ENCODE results near the gene MTHFR.

The MTHFR gene

GRCh38 chr1:11800391-11800755 lies 5.4 kb downstream of the MTHFR start:
- TF ChIP-seq CTCF (IDR thresholded peaks at IDR 0.05; ENCODE audit: low read depth, low read length): no peak
- H3K4me3 ChIP-seq (ENCODE audit: low read depth, low read length): no peak overlapping the region

- TF ChIP-seq CTCF (IDR thresholded peaks at IDR 0.05; ENCODE audit: low read depth, low read length): no peak
Observed at GRCh38 chr1:11799896-11800295, 5.9 kb downstream of the MTHFR start.

GRCh38 chr1:11799099-11799498 lies 6.7 kb downstream of the MTHFR start:
- no peak overlapping the region for H3K4me3 ChIP-seq (ENCODE audit: low read depth, low read length)
- no peak for TF ChIP-seq CTCF (IDR thresholded peaks at IDR 0.05; ENCODE audit: low read depth, low read length)

More at GRCh38 chr1:11799896-11800295, 5.9 kb downstream of the MTHFR start:
- H3K4me3 ChIP-seq (ENCODE audit: low read depth, low read length): no peak overlapping the region

- no peak for TF ChIP-seq CTCF (IDR thresholded peaks at IDR 0.05; ENCODE audit: low read depth, low read length)
- no peak overlapping the region for H3K4me3 ChIP-seq (ENCODE audit: low read depth, low read length)
Observed at GRCh38 chr1:11797525-11798216, 8.1 kb downstream of the MTHFR start.

- no peak overlapping the region for H3K4me3 ChIP-seq (ENCODE audit: low read depth, low read length)
- TF ChIP-seq CTCF (IDR thresholded peaks at IDR 0.05; ENCODE audit: low read depth, low read length): no peak
Observed at GRCh38 chr1:11796036-11796828, 9.5 kb downstream of the MTHFR start.

GRCh38 chr1:11795238-11795890 lies 10.4 kb downstream of the MTHFR start:
- no peak overlapping the region for H3K4me3 ChIP-seq (ENCODE audit: low read depth, low read length)
- TF ChIP-seq CTCF (IDR thresholded peaks at IDR 0.05; ENCODE audit: low read depth, low read length): no peak
